ENCODE results near the gene HOXD8. TPM values are rescaled to one million over a fixed set of nuclear protein-coding genes. Genes with fewer than 3 reads are reported as not detected.

Gene HOXD8
- total and polyA plus RNA-seq, 10 of the 15 experiments (the other 5 are each of a cell fraction or from before 2014, with no cell fraction given), result not detected

DNA sequence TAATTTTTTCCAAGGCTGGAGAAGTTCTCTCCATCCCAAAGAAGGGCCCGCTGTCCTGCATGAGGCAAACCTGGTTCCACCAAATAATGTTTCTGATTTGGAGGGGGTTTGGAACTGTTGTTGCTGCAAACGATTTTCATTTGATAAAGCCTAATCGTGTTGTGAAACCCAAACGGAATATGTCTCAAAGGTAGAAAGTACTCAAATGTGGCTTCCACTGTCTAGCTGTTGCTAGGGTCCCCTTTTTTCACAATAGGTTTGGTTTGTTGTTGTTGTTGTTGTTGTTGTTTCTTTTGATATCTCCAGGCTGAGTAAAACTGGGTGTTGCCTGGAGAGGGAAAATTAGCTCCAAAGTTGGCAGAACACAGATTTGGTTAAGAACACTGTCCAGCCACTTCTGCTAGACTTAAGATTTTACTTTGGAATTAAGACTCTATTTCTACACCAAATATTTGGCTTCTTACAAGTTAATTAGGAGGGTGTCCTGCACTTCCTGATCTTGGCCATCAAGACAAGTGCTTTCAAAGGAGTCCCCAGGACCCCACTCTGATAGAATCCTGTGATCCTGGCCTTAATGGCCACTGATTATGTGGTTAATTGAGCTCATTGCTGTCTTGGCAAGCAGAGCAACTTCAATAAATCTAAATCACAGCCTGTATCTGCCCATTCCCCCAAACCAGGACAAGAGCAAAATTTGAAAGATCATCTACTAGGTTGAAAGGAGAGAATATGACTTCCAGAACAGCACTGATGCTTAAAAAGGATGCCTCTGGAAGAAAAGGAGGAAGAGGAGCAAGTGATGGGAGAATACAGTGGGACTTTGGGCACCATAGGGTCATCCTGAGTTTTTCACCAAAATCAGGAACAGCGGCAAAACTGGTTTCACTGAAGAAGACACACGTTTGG is 40.3 kb upstream of the HOXD8 start:
- no peak for ATAC-seq
- SMC1A ChIA-PET (ENCODE audit: uncharacterized antibody, unreplicated experiment), result interaction anchor here (0.7 to 1.3 kb wide), 3 partner anchors 8 to 672 kb away, joined by 3 read pairs; no protein-coding TSS in a partner anchor
- no peak overlapping the region for H3K4me3 ChIP-seq
- H2AFZ ChIP-seq (ENCODE audit: control insufficient read depth, low read depth, low read length), result no peak overlapping the region
- no peaks in the 10 kb centered on the region for H3K4me1 ChIP-seq (ENCODE audit: control insufficient read depth, insufficient read depth, low read length)
- no peak for DNase-seq (ENCODE audit: low read depth, low spot score)
- CTCF ChIA-PET, result interaction anchor here (1.1 to 2.2 kb wide), 6 partner anchors 9 to 838 kb away, joined by 3 to 15 read pairs (median 4); no protein-coding TSS in a partner anchor
- no peak overlapping the region for H3K27ac ChIP-seq (ENCODE audit: control insufficient read depth, insufficient read depth)
- TF ChIP-seq, protein P1, sequence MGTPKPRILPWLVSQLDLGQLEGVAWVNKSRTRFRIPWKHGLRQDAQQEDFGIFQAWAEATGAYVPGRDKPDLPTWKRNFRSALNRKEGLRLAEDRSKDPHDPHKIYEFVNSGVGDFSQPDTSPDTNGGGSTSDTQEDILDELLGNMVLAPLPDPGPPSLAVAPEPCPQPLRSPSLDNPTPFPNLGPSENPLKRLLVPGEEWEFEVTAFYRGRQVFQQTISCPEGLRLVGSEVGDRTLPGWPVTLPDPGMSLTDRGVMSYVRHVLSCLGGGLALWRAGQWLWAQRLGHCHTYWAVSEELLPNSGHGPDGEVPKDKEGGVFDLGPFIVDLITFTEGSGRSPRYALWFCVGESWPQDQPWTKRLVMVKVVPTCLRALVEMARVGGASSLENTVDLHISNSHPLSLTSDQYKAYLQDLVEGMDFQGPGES (IDR thresholded peaks at IDR 0.05), result no peak
- TF ChIP-seq PML (IDR thresholded peaks at IDR 0.05; ENCODE audit: low read length), result no peak
- TF ChIP-seq ZNF622 (IDR thresholded peaks at IDR 0.05), result no peak
- no peak for TF ChIP-seq NFYA (IDR thresholded peaks at IDR 0.05; ENCODE audit: borderline replicate concordance, low read depth, low read length)
- TF ChIP-seq BCL11A (IDR thresholded peaks at IDR 0.05; ENCODE audit: low read depth, low read length), result no peak
- TF ChIP-seq NFXL1 (IDR thresholded peaks at IDR 0.05; ENCODE audit: borderline replicate concordance), result no peak
- TF ChIP-seq KAT2A (conservative IDR thresholded peaks at IDR 0.05; ENCODE audit: control insufficient read depth, low read depth, low read length), result no peak
- intact Hi-C loops (cut with micrococcal nuclease; ENCODE audit: unreplicated experiment), result loop anchor here (10.0 kb wide), 1 partner anchor 204 kb away; no protein-coding TSS in a partner anchor
- RAD21 ChIA-PET (ENCODE audit: unreplicated experiment), result interaction anchor here (2.4 kb wide), 1 partner anchor 399 kb away, joined by 9 read pairs; no protein-coding TSS in a partner anchor
- BruUV-seq (replicated peaks), result no TSS peak
- in situ Hi-C loops (cut with MboI), result no loop called here
- H3K9me3 ChIP-seq (replicated peaks; ENCODE audit: control insufficient read depth, insufficient read depth, low read length), result no peaks in the 10 kb centered on the region; the same call in 2 of the 3 replicates
- H3K27me3 ChIP-seq (replicated peaks in 1 of 2; ENCODE audit: control insufficient read depth in 2 of 2, insufficient read depth in 2 of 2, low read length in 1 of 2), result peaks cover 14 to 32% of the 10 kb centered on the region in 2 experiments
- H4K20me1 ChIP-seq (ENCODE audit: control insufficient read depth, insufficient read depth), result no peaks in the 10 kb centered on the region
- no peak overlapping the region for H3K9ac ChIP-seq (ENCODE audit: control insufficient read depth, insufficient read depth, low read length)
- POLR2A ChIA-PET, result no interaction called here
- no peaks in the 10 kb centered on the region for H3K36me3 ChIP-seq (ENCODE audit: control insufficient read depth in 2 of 2, insufficient read depth in 2 of 2, low read length in 1 of 2)
- FAIRE-seq, result no peak
- H3K4me2 ChIP-seq (ENCODE audit: control insufficient read depth, insufficient read depth), result no peak overlapping the region
- WGBS (ENCODE audit: insufficient coverage, insufficient replicate concordance, low lambda C conversion rate, missing lambda C conversion rate), result 40% methylated on average over 6 of the region's 6 CpGs
- no peaks in the 10 kb centered on the region for H3K79me2 ChIP-seq (ENCODE audit: control insufficient read depth, insufficient read depth, low read length)
